ENCODE measurements around the gene PBX4.
"Not testable (repeated sequence)": the region's sequence is repeated elsewhere in the genome, so short reads cannot be mapped to it uniquely, and the experiment has no call there.

The PBX4 gene

GRCh38 chr19:19618219-19619051 is at the start of gene PBX4:
Gene PBX4, minus strand, starts transcription at chr19:19618687. Its CDS starts 58 bp downstream, at chr19:19618629.
- DNase-seq (ENCODE audit: low read depth, low spot score): peak; percentile 98

DNA sequence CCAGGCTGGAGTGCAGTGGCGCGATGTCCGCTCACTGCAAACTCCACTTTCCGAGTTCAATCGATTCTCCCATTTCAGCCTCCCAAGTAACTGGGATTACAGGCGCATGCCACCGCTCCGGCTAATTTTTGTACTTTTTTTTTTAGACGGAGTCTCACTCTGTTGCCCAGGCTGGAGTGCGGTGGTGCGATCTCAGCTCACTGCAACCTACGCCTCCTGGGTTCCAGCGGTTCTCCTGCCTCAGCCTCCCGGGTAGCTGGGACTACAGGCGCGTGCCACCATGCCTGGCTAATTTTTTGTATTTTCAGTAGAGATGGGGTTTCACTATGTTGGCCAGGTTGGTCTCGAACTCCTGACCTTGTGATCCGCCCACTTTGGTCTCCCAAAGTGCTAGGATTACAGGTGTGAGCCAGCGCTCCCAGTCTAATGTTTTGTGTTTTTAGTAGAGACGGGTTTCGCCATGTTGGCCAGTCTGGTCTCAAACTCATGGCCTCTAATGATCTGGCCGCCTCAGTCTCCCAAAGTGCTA is 47.0 kb upstream of the PBX4 start:
- DNase-seq (ENCODE audit: low read depth, low spot score): not testable (repeated sequence)

DNA sequence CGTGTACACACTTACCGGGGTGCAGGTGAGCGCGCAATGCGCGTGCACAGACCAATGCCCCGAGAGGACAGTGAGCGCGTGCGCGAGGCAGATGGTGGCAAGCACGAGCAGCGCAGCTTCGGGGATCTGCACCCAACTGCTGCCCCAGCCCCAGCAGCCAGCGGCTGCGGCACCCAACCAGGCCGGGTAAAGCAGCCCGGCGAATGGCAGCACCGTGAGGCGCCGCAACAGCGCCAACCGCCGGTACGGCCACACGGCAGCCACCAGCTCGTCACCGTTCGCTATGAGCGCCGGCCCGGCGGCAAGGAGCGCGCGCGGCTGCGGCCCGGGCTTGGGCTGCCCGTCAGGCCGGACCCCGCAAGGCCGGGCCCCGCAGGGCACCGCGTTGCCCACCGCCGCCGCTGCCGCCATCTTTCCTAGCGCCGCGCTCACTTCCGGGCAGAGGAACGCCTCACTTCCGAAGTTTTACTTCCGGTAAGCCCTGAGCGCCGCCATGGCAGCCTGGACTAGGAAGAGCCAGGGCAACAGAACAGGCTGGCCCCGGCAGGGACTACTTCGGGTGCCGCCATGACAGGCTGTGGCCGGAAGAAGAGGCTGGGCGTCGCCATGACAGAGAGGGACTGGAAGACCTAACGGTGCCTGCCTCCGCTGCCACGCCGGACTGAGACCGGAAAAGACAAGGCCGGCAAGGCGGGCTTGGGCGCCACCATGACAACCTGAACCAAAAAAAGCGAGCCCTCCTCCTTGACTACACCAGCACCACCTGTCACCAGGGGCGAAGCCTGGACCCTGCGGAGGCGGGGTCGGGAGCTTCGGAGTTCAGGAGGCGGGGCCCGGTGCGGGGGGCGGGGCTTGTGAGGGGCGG is 45.0 kb upstream of the PBX4 start, which contains the start of gene ATP13A1:
TSS of gene ATP13A1 (minus strand) at position 421 of the 865 bp plus-strand sequence. CDS start at position 411, 10 bp downstream.
- DNase-seq (ENCODE audit: low read depth, low spot score): peak; percentile 98

GRCh38 chr19:19662871-19663255 is 44.4 kb upstream of the PBX4 start:
- no peak for DNase-seq (ENCODE audit: low read depth, low spot score)

DNA sequence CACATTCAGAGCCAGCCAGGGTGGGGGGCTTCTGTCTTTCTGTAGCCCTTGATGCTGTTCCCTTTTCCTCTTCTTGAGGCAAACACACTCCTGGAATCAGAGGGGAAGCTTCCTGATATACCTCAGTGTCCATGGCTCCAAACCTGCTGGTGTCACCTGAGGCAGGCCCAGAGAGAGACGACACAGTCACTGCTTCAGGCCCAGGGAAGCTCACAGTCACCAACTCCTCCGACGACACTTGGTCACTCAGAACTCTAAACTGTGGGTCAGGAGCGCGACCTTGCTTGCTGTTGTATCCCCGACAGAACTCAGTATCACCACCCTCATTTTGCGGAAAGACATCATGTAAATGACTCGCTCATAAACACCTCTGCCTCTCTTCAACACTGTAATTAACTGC is 43.9 kb upstream of the PBX4 start:
- DNase-seq (ENCODE audit: low read depth, low spot score): no peak

DNA sequence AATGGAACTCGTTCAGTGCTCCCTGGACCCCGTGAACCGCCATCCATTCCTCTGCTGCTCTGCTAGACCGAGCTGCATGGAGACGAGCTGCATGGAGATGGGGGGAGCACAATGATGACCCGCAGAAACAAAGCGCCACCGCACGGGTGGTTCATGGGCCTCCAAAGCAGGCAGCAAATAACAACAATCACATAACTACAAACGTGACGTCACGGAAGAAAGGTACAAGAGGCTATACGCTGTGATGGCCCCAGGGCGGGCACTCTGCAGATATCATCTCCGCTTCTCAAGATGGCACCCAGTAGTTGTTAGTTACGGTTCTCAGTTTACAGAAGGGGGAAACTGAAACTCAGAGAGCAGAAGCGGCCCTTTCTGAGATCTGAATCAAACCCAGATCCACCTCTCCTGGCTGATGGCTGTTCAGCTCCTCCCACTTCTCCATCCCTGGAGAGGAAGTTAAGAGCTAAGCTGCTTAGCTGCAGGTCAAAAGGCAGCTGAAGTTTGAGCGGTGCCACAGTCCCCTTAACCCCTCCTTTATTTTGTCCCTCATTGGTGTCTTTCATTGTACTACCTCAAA is 43.3 kb upstream of the PBX4 start:
- peak; percentile 32 for DNase-seq (ENCODE audit: low read depth, low spot score)

DNA sequence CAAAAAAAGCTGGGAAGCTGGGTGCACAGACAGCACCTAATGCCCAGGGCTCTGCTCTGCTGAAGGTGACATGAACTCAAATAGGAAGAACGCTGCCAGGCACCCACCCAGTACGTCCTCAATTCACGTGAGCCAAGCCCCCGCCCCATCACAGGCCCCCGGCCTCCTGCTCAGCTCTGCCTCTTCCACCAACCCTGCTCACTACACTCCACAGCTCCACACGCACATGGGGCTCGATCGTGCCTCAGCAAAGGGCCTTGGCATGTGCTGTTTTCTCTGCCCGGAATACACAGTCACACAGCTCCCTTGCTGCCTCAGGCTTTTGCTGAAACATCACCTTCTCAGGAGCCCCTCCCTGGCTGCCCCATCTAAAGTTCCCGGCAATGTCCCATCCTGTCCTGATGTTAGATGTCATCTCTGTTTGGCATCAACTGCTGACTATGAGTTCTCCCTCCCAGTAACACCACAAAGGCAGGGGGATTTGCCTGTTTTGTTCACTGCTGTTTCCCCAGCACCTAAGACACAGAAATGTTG is 42.7 kb upstream of the PBX4 start:
- DNase-seq (ENCODE audit: low read depth, low spot score): no peak

GRCh38 chr19:19659646-19660245 is 41.3 kb upstream of the PBX4 start:
- no peak for DNase-seq (ENCODE audit: low read depth, low spot score)

- DNase-seq (ENCODE audit: low read depth, low spot score): no peak
These were observed 38.9 kb upstream of the PBX4 start for GRCh38 chr19:19657397-19657783.

GRCh38 chr19:19656451-19657396 is 38.2 kb upstream of the PBX4 start:
- DNase-seq (ENCODE audit: low read depth, low spot score): no peak

GRCh38 chr19:19655641-19656343 is 37.3 kb upstream of the PBX4 start:
- DNase-seq (ENCODE audit: low read depth, low spot score): no peak

- no peak for DNase-seq (ENCODE audit: low read depth, low spot score)
These were observed 36.6 kb upstream of the PBX4 start for GRCh38 chr19:19655051-19655594.

- DNase-seq (ENCODE audit: low read depth, low spot score): no peak
These were observed 36.0 kb upstream of the PBX4 start for GRCh38 chr19:19654441-19654840.

GRCh38 chr19:19653597-19654147 is 35.2 kb upstream of the PBX4 start:
- no peak for DNase-seq (ENCODE audit: low read depth, low spot score)

DNA sequence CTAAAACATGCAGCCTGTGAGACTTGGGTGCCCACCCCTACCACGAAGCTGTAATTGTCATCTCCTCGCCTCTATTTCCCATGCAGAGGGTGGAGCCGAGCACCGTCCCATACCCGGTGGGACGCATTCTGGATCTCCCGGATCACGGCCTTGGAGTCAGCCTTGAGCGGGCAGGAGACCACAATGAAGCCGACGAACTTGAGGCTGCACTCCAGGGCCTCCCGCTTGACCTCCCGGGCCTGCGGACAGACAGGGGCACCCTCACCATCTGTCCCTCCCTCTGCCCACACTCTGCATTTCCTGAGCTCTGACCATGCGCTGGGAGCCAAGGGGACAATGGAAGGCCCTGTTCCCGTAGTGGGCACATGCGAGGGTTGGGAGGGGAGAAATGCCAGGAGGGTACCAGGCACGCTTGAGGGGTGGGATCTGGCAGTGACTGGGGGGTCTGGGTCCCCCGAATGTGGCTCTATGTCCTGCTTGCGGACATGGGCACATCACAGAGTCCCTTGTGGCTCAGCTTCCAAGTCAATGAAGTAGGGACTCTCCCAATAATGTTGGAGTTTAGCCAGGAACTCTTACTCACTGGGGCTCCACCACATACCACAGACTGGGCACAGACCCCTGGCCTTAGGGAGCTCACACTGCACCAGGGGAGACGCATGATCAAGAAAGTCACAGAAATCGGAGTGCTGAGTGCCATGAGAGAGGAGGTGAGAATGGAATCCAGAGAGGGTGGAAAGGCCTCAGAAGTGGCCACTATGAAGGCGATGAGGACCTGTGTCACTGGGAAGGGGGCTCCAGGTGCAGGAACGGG is 34.2 kb upstream of the PBX4 start:
- no peak for DNase-seq (ENCODE audit: low read depth, low spot score)

DNA sequence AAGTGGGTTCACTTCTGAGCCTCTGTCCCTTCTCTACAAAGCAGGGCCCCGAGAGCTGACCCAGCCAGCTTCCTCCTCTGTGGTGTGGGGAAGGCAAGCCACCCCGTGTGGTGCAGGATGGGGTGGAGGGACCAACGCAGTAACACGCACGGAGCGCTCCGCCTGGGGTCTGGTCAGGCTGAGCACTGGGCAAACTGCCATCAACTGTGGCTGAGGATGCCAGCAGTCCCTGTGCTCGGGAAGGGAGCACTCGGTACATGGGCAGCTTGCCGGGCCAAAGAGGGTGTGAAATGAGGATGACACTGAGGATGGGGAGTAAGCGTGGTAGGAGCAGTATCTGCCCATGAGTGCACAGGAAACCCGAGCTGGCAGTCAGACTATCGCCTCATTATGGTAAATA is 32.6 kb upstream of the PBX4 start:
- DNase-seq (ENCODE audit: low read depth, low spot score): no peak

- no peak for DNase-seq (ENCODE audit: low read depth, low spot score)
These were observed 31.8 kb upstream of the PBX4 start for GRCh38 chr19:19650331-19650730.

DNA sequence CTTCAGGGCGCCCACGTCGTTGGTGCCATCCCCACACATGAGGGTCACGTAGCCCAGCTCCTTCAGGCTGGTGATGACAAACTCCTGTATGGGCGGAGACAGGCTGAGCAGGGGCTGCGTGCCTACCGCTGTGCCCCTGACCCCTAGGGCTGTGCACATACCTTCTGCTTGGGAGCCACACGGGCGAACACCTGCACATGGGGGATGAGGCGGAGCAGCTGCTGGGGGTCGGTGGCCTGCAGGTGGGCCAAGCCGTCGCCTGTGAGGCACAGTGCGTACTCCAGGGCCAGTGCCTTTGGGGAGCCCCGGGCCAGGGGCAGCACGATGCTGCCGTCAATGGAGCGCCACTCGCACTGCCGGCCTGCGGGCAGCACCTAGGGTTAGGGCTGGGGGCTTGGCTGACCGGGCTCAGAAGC is 31.1 kb upstream of the PBX4 start:
- DNase-seq (ENCODE audit: low read depth, low spot score): no peak

Measured in ELF-1 (cell line).